Breast epithelium (tissue), 3 donors: ENCODE data around the gene PANK2.

Experiments used
- CTCF ChIP-seq, 3 donors: fragments of 450-650 bp; IDR thresholded peaks; one replicate each; pipeline ENCODE4 v1.5.1; 2016 to 2017; ENCODE audit warnings: antibody characterized with exemption in 3 of 3, mild to moderate bottlenecking in 3 of 3, moderate library complexity in 3 of 3
- POLR2A ChIP-seq: fragments of 450-650 bp; IDR thresholded peaks from one replicate; pipeline ENCODE4 v1.6.1; 2016; ENCODE audit warnings: antibody characterized with exemption, mild to moderate bottlenecking, moderate library complexity

- TF ChIP-seq CTCF (IDR thresholded peaks at IDR 0.05) (no peak), POLR2A (no peak)
Measured at GRCh38 chr20:3919352-3919751, 30.2 kb downstream of the PANK2 start.
